Activated CD4-positive, alpha-beta T cell treated with anti-CD3 and anti-CD28 coated beads for 48 hours (primary cell): ENCODE results near the gene ITGAL.
"Not testable (repeated sequence)": the region's sequence is repeated elsewhere in the genome, so short reads cannot be mapped to it uniquely, and the experiment has no call there.

Experiments used
- DNase-seq: peaks from one replicate; pipeline ENCODE4 v3.0.0-alpha.2; 2020

The ITGAL gene

DNA sequence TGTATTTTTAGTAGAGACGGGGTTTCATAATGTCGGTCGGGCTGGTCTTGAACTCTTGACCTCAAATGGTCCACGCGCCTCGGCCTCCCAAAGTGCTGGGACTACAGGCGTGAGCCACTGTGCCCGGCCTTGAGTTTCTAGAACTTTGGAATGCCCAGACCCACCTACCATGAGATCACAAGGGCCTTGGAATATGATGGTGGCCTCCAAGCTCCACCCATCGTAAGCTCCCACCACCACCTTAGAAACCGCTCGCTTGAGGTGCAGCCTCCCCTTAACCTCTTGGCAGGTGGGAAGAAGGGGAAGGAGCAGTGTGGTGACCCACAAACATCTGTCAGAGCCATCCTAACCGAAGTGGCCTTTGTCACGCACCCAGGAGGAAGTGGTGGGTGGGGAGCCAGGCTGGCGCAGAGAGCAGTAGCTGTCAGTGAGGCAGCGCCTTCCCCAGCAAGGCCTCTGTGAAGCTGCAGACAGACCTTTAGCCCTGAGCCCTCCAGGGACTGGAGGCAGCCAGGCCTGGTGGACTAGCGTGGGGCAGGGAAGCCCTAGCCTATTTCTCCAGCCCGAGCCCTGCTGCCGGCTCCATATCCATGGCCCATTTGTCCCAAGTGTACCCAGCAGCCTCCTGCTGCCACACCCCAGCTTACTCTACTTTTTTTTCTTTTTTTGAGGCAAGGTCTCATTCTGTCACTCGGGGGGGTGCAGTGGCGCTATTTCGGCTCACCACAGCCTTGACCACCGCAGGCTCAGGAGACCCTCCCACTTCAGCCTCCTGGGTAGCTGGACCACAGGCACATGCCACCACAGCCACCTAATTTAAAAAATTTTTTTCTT, 13.8 kb upstream of the ITGAL start:
- peak; percentile 93 for DNase-seq

DNA sequence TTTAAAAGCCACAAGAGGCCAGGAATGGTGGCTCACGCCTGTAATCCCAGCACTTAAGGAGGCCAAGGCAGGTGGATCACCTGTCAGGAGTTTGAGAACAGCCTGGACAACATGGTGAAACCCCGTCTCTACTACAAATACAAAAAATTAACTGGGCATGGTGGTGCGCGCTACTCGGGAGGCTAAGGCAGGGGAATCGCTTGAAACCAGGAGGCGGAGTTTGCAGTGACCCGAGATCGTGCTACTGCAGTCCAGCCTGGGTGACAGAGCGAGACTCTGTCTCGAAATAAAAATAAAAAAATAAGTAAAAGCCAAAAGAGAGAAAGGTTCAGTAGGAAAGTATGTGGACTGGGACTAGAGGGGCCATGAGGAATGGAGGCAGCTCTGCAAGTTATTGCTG, 13.1 kb upstream of the ITGAL start:
- DNase-seq = no peak

DNA sequence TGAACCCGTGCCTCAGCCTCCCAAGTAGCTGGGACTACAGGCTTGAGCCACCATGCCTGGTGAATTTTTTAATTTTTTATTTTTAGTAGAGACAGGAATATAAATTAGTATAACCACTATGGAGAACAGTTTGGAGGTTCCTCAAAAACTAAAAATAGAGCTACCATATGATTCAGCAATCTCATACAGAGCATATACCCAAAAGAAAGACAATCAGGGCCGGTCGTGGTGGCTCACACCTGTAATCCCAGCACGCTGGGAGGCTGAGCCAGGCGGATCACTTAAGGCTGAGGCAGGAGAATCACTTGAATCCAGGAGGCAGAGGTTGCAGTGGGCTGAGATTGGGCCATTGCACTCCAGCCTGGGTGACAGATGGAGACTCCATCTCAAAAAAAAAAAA, 11.1 kb upstream of the ITGAL start:
- not testable (repeated sequence) for DNase-seq

DNA sequence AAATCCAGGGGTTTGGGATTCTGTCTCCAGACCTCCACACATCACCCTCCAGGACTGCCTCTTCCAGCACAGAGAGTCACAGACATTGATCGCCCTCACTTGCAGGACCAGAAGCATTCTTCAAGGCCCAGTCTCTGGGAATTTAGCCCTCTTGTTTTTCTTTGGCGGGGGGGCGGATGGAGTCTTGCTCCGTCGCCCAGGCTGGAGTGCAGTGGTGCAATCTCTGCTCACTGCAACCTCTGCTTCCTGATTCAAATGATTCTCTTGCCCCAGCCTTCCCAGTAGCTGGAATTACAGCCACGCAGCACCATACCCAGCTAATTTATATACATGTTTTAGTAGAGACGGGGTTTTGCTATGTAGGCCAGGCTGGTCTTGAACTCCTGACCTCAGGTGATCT, 8.5 kb upstream of the ITGAL start:
- DNase-seq = no peak

DNA sequence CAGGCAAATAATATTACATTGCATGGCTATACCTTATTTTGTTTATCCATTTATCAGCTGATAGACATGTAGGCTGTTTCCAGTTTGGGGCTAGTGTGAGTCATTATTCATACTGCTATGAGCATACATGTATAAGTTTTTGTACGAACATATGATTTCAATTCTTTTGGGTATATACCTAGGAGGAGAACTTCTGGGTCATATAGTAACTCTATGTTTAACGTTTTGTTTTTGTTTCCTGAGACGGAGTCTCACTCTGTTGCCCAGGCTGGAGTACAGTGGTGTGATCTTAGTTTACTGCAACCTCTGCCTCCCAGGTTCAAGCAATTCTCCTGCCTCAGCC, 2.4 kb upstream of the ITGAL start:
- DNase-seq = no peak

DNA sequence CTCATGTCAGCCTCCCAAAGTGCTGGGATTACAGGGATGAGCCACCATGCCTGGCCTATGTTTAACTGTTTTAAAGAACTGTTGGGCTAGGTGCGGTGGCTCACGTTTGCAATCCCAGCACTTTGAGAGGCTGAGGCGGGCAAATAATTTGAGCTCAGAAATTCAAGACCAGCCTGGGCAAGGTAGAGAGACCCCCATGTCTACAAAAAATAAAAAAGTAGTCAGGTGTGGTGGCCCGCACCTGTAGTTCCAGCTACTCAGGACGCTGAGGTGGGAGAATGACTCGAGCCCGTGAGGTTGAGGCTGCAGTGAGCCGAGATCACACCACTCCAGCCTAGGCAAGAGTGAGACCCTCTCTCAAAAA, 1.9 kb upstream of the ITGAL start:
- no peak for DNase-seq

DNA sequence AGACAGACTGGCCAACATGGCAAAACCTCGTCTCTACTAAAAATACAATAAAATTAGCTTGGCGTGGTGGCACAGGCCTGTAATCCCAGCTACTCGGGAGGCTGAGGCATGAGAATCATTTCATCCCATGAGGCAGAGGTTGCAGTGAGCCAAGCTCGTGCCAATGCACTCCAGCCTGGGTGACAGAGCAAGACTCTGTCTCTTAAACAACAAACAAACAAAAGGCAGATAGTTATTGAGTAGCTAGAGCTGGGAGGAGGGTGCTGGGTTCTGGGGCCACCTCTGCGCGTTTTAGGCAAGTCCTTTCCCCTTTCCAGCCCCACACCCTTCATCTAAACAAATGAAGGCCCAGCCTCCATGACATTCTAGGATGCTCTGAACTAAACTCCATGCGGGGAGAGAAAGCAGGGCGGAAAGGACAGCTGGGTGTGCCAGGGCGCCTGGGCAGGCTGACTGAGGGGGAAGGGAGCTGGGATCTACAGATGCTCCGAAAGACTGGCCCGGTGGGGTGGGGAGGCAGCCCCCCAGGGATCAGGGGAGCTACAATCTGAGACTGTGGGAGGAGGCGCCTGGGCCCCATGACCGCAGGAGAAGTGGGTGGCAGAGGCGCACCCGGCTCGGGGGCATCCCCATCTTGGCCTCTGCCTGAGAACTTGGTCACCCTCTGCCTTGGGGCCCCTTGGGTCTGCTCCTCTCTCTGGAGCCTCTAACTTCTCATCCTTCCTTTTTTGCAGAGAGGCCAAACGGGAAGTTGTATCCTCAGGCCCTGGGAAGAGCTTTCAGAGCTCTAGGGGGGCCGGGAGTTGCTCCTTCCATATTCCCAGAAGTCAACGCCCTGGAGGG, 910 bp downstream of the ITGAL start:
- peak; percentile 78 for DNase-seq

DNA sequence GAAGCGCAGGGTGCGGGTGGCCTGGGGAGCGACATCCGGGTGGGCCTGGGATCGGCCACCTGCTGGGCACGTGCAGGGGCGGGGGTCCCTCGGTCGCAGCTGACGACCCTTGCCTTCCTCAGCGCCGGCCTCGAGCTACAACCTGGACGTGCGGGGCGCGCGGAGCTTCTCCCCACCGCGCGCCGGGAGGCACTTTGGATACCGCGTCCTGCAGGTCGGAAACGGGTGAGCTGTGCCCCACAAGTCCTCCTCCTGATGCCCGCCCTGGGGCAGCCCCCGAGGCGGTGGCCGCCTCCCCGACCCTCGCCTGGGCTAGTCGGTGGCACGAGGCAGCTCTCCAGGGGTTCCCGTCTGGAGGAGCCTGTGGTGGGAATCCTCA, 1.5 kb downstream of the ITGAL start:
- DNase-seq = no peak

DNA sequence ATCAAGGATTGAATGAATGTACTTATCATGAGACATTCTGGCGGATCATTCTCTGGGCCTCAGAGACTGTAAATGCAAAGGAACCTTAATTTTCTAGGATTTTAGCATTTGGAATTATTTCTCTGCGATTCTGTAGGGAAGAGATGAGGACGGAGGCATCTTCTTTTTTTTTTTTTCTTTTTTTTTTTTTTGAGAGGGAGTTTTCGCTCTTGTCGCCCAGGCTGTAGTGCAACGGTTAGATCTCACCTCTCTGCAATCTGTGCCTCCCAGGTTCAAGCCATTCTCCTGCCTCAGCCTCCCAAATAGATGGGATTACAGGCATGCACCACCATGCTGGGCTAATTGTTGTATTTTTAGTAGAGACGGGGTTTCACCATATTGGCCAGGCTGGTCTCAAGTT, 2.1 kb downstream of the ITGAL start:
- DNase-seq = no peak

DNA sequence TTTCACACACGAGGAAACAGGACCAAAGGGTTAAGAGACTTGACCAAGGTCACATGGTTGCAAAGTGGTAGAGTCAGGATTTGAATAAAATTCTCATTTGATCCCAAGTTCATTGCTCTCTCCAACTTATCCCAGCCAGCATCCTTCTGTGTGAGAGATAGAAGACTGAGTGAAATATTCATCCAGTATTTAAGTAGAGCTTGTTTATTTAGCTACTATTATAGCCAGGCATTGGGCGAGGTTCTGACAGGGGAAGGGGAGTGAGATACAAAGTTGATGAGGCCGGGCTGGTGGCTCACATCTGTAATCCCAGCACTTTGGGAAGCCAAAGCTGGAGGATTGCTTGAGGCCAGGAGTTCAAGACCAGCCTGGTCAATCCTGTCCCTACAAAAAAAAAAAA, 4.4 kb downstream of the ITGAL start:
- DNase-seq = no peak

DNA sequence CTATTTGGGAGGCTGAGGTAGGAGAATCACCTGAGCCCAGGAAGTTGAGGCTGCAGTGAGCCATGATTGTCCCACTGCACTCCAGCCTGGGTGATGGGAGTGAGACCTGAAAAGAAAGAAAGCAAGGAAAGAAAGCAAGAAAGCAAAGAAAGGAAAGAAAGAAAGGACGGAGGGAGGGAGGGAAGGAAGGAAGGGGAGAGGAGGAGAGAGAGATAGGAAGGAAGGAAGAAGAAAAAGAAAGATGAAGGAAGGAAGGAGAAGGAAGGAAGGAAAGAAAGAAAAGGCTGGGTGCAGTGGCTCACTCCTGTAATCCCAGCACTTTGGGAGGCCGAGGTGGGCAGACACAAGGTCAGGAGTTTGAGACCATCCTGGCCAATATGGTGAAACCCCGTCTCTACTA, 5.2 kb downstream of the ITGAL start:
- not testable (repeated sequence) for DNase-seq

DNA sequence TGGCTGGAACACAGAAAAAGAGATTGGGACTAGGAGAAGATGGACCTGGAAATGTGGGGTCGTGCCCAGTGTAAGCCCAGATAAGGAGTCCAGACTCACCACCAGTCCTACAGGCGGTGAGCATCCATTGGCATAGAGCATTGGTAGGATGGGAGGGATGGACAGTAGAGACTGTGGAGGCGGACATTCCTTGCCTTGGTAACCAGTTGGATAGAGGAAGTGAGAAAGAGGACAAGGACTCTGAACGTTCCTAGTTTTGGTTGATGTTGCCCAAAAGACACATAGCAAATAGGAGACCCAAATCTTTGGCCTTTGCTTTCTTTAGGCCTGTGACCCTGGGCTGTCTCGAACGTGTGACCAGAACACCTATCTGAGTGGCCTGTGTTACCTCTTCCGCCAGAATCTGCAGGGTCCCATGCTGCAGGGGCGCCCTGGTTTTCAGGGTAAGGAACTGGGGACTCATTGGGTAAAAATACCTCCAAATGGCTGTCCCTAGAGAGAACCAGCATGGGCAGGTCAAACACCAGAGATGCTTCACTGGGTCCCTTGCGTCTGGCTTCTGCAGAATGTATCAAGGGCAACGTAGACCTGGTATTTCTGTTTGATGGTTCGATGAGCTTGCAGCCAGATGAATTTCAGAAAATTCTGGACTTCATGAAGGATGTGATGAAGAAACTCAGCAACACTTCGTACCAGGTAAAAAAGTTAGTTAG, 6.4 kb downstream of the ITGAL start:
- DNase-seq = no peak

DNA sequence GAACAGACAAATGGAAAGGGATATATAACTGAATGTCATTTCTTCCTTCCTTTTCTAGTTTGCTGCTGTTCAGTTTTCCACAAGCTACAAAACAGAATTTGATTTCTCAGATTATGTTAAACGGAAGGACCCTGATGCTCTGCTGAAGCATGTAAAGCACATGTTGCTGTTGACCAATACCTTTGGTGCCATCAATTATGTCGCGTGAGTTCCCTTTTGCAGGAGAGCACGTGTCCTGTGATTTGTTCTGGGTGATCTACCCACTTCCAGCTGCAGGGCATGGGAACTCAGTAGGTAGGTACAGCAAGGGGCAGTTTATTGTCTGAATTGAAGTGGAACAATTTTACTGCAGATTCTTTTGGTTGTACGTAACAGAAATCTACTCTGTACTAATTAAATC, 8.8 kb downstream of the ITGAL start:
- DNase-seq = no peak

DNA sequence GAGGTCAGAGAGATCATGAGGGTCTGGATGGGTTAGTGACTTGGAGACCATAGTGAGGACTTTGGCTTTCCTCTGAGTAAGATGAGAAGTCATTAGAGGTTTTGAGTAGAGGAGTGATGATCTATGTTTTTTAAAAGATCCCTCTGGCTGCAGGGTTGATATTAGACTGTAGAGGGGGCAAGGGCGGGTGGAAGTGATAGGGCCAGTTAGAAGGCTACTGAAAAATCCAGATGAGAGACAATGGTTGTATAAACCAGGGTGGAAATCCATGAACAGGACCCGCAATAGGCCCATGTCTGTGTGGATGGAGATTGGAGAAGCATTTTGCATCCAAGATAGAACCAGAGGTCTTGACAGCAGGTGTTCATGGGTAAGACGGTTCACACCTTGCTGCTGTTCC, 9.8 kb downstream of the ITGAL start:
- DNase-seq = peak; percentile 21

DNA sequence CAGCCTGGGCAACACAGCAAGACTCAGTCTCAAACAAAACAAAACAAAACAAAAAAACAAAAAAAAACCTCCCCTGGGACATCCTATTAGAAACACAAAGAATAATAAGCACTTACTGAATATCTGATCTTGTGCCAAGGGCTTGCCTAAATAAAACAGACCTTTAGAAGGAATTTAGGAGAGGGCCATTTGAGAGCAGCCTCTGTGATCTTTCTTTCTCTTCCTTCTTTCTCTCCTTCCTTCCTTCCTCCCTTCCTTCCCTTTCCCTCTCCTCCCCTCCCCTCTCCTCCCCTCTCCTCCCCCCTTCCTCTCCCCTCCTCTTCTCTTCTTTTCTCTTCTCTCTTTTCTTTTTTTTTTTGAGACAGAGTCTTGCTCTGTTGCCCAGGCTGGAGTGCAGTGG, 12.3 kb downstream of the ITGAL start:
- no peak for DNase-seq

DNA sequence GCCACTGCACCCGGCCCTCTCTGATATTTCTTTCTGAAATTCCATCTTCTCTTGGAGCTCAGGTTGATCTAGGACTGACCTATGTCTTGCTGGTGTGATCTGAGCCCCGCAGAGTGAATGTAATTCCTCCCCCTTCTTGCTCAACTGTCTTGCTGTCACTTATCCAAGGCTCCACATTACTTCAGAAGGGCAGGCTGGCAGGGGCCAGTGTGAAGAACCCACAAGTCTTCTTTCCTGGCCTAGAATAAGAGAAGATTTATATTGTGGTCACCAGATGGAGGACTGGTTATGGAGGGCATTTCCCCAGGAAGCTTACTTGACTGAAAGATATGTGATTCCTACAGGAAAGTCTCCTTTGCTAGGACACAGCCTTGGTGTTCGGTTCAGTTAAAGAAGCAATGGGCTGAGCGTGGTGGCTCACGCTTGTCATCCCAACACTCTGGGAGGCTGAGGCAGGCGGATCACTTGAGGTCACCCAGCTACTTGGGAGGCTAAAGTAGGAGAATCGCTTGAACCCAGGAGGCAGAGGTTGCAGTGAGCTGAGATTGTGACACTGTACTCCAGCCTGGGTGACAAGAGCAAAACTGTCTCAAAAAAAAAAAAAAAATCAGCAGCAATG, 13.4 kb downstream of the ITGAL start:
- DNase-seq = no peak

DNA sequence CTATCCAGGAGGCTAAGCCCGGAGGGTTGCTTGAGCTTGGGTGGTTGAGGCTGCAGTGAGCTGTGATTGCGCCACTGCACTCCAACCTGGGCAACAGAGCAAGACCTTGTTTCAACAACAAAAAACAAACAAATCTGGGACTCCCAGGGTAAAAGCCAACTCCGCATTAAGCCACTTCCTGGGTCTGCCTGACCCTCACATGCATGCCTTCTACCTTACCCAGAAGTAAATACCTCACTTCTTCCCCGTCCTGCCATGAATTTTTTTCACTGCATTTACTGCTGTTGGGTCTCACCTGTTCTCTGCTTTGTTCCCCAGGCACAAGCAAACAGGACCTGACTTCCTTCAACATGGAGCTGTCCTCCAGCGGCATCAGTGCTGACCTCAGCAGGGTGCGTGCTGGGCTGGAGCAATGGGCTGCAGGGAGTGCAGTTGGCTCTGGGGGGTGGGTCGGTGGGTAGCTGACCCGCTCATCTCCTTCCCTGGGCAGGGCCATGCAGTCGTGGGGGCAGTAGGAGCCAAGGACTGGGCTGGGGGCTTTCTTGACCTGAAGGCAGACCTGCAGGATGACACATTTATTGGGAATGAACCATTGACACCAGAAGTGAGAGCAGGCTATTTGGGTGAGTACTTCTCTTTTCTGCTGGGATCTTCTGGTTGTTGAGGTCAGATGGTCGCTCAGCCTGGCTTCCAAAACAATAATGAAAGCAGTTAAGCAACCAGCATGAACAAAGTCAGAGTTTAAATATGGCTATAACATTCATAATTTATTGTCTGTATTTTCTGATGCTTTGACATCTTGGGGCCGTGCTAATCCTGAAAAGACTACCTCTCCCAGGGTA, 16.4 kb downstream of the ITGAL start:
- DNase-seq = no peak

DNA sequence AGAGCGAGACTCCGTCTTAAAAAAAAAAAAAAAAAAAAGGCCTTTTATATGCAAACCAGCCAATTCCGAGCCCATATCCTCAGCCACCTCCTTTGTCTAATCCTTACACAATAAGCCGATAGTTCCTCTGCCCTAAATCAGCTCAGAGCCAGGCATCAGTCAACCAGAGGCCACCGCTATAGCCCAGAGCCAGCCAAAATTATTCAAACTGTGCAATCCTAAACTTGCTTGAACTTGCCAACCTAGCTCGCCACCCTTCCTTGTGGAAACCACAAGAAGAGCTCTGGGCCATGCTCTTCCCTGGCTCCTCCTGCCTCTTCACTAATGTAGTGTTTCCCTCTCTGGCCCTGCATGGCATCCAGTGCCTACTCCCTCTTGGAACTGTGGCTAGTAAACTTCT, 17.7 kb downstream of the ITGAL start:
- no peak for DNase-seq

DNA sequence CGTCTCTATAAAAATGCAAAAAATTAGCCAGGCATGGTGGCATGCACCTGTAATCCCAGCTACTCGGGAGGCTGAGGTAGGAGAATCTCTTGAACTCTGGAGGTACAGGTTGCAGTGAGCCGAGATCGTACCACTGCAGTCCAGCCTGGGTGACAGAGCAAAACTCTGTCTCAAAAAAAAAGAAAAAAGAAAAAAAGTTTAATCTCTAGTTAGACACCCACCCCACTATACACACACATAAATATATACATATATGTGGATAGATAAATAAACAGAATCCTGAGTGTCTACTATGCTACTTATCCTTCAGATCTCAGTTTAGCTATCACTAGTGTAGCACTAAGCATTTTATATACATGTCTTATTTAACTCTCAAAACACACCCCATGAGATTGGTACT, 18.7 kb downstream of the ITGAL start:
- no peak for DNase-seq

DNA sequence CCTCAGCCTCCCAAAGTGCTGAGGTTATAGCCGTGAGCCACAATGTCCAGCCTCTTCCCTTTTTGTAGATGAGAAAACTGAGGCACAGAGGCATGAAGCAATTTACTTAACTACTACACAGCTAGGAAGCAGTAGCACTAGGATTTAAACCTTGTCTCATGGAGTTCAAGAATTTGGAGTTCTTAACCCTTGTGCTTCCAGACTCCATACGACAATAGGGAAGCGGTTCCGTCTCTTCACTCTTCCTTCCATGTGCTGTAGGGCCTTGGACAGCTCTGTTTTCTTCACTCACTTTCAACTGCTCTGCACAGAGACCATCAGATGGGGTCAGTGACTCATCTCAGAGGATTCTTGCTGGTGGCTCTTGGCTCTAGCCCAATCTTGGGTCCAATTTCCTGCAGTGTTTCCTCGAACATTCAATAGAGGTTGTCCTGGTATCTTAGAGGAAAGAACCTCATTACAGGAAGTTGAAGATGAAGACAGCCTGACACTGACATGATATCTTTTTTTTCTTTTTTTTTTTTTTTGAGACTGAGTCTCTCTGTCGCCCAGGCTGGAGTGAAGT, 19.3 kb downstream of the ITGAL start:
- peak; percentile 32 for DNase-seq

DNA sequence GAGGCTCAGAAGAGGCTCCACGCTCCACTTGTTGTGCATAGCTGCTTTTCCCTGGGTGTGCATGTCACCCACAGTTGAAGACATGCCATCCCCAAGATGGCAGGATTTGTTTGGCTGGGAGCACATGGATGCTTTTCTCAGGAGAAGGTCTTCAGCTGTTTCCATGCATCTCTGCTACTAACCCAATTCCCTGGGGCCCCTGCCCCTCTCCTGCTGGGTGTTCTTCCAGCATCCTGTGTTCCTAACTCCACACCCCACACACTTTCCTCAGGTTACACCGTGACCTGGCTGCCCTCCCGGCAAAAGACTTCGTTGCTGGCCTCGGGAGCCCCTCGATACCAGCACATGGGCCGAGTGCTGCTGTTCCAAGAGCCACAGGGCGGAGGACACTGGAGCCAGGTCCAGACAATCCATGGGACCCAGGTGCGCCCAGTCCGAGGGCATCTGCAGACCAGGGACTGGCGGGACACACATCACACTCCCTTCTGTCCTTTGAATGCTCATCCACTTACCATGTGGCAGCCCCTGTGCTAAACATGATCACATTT, 21.5 kb downstream of the ITGAL start:
- DNase-seq = no peak

DNA sequence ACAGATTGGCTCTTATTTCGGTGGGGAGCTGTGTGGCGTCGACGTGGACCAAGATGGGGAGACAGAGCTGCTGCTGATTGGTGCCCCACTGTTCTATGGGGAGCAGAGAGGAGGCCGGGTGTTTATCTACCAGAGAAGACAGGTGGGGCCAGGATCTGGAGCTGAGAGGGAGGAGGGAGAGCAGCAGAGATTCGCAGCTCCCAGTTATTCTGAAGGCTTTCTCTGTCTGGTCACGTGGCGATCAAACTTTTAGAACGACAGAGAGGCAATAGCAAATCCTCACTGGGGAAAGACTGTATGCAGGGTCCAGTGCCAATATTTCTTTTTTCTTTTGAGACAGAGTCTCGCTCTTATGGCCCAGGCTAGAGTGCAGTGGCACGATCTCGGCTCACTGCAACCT, 22.2 kb downstream of the ITGAL start:
- DNase-seq = no peak
